NCI-H460 (cell line): ENCODE data around the gene DHRS4L2. TPM values are rescaled to one million over a fixed set of nuclear protein-coding genes. Genes with fewer than 3 reads are reported as not detected.
A peak's percentile ranks its signal among the peaks of the same experiment; 100 is the strongest.
"Not testable (repeated sequence)": the region's sequence is repeated elsewhere in the genome, so short reads cannot be mapped to it uniquely, and the experiment has no call there.

Source experiments
- DNase-seq: peaks from one replicate; pipeline ENCODE4 v3.0.0-alpha.2; 2016; ENCODE audit warnings: low read depth; ENCODE audit errors: extremely low read depth
- total RNA-seq: library from RNA; depleted of rRNA; stranded (reverse); fragments of >200 nt; shearing (Covaris generic); gene quantifications from 2 replicates; pipeline ENCODE4 v1.2.3, GENCODE V29; 2014

DHRS4L2 gene
- total RNA-seq, 1 experiment from 2014 or later: 21.7 TPM

- DNase-seq: peak; percentile 33
Measured at GRCh38 chr14:24013654-24014514, 25.2 kb downstream of the DHRS4L2 start.

- DNase-seq: not testable (repeated sequence)
Measured at GRCh38 chr14:24015745-24016144, 27.0 kb downstream of the DHRS4L2 start.

GRCh38 chr14:24018978-24019377 lies 30.2 kb downstream of the DHRS4L2 start:
- not testable (repeated sequence) for DNase-seq

GRCh38 chr14:24019944-24020343 lies 31.2 kb downstream of the DHRS4L2 start:
- DNase-seq: not testable (repeated sequence)

GRCh38 chr14:24020520-24020919 lies 31.8 kb downstream of the DHRS4L2 start:
- not testable (repeated sequence) for DNase-seq

GRCh38 chr14:24024939-24025418 lies 36.2 kb downstream of the DHRS4L2 start:
- not testable (repeated sequence) for DNase-seq

GRCh38 chr14:24029687-24030086 lies 41.0 kb downstream of the DHRS4L2 start:
- DNase-seq: not testable (repeated sequence)

GRCh38 chr14:24031331-24031730 lies 42.6 kb downstream of the DHRS4L2 start:
- DNase-seq: not testable (repeated sequence)

GRCh38 chr14:24032727-24033418 lies 44.1 kb downstream of the DHRS4L2 start:
- no peak for DNase-seq

- not testable (repeated sequence) for DNase-seq
Measured at GRCh38 chr14:24035769-24036168, 47.0 kb downstream of the DHRS4L2 start.

GRCh38 chr14:24036169-24036962 lies 47.6 kb downstream of the DHRS4L2 start:
- peak; percentile 59 for DNase-seq

GRCh38 chr14:24036963-24037657 lies 48.4 kb downstream of the DHRS4L2 start:
- DNase-seq: not testable (repeated sequence)

GRCh38 chr14:24037658-24038037 lies 48.9 kb downstream of the DHRS4L2 start:
- DNase-seq: no peak

- DNase-seq: no peak
Measured at GRCh38 chr14:24038686-24039085, 50.0 kb downstream of the DHRS4L2 start.

GRCh38 chr14:24040692-24041091 lies 52.0 kb downstream of the DHRS4L2 start:
- no peak for DNase-seq

- DNase-seq: no peak
Measured at GRCh38 chr14:24042746-24043145, 54.0 kb downstream of the DHRS4L2 start.

- DNase-seq: not testable (repeated sequence)
Measured at GRCh38 chr14:24049002-24049401, 60.3 kb downstream of the DHRS4L2 start.

GRCh38 chr14:24050753-24051152 lies 62.0 kb downstream of the DHRS4L2 start:
- not testable (repeated sequence) for DNase-seq

- no peak for DNase-seq
Measured at GRCh38 chr14:24051176-24051788, 62.6 kb downstream of the DHRS4L2 start.
